HG02623 (cell line): ENCODE measurements around the gene LOXL1.
A peak's percentile ranks its signal among the peaks of the same experiment; 100 is the strongest.

Experiments used
- ATAC-seq: cut with Tn5 transposase; IDR thresholded peaks from one replicate; pipeline ENCODE4 v1.9.1; 2021; ENCODE audit warnings: moderate library complexity; ENCODE audit not compliant: unreplicated experiment

LOXL1 gene

DNA sequence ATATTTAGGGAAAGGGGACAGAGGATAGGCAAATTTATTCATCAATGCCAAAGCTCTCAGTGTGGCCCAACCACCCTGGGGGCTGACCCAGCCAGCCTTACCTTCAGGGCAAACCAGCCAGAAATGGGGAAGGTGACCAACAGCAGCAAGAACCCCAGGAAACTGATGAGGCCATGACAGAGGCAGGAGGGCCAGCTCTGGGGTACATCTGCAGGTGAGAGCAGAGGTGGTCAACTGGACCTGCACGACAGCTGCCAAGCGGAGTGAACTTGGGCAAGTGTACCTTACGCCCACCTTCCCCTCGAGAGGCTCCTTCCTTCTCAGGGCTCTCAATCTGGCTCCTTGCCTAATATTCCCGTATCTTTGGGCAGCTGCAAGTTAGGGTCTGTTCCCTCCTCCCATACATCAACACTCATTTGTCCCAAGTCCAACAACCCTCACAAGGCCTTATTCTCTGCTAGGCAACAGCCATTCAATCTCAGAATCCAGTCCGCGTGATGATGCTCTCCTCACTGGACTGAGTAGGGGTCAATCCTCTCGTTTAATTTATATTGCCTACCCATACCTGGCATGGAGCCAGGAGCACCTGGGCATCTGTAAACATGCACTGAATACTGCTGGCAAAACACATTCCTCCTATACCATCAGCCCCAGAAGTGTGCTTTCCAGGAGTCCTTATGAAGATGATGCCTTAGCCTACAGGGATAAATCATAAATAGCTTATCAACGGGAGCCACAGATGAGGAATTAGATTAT is 64.2 kb downstream of the LOXL1 start:
- ATAC-seq = no peak

DNA sequence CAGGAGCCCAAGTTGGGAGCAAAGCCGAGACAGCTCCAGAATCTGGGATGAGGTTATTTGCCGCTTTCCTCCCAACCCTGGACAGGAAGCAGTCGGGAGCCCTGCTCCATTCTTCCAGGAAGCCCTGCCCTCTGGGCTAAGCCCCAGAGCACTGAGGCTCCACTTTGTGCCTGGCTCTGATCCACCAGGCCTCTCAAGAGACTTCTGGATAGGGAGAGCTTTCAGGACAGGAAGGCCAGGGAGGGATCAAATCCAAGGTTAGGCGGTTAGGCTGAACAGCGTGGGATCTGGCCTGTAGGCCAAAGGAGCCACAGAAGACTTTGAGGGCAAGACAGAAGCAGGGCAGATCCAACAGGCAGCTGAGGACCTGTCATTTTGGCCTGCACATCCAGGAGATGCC is 65.0 kb downstream of the LOXL1 start:
- ATAC-seq = no peak

DNA sequence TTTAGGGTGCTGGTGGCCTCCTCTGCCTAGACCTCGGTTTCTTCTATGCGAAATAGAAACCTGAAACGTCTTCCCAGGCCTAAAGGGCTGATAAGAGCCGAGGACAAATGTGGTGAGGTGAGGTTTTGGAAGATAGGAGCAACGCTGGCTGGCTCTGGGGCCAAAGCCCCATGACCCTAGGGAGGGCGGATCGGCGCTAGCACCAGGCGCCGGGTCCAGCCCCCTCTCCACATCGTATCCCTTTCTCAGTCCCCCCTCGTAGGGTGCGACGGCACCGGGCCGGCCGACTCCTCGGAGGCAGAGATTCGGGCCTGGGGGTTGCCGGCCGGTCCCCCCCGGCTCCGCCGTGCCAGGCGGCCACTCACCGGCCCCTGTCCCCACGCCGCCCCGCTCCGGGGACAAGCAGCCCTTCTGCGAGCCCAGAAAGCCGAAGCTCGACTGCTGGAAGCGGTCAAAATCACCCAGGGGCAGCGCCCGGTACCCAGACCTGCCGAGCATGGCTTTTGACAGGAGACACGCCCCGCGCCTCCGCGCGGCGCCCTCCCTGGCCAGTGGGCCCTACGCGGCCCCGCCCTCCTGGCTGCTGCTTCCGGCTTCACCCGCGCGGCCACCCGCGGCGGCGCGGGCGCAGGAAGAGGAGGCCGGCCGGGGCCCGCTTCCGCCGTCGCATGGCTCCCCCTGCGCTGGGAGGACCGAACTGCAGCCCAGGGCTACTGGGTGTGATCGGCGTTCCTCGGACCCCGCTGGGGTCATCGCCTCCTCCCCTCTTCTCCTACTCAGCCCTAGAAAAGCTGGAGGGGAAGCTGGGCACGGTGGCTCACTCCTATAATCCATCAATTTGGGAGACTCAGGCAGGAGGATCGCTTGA is 65.7 kb downstream of the LOXL1 start, which contains the start of gene STOML1:
Gene STOML1, minus strand, starts transcription at position 570 of the 868 bp plus-strand sequence. Its CDS starts 72 bp downstream, at position 498.
- peak; percentile 51 for ATAC-seq

DNA sequence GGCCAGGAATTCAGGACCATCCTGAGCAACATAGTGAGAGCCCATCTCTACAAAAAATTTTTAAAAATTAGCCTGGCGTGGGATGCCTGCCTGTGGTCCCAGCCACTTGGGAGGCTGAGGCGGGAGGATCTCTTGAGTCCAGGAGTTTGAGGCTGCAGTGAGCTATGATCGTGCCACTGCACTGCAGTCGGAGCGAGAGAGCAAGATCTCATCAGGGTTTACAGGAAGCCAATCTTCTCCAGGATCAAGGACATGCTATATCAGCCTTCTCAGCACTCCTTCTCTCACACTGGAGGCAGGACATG is 66.3 kb downstream of the LOXL1 start:
- ATAC-seq = no peak

DNA sequence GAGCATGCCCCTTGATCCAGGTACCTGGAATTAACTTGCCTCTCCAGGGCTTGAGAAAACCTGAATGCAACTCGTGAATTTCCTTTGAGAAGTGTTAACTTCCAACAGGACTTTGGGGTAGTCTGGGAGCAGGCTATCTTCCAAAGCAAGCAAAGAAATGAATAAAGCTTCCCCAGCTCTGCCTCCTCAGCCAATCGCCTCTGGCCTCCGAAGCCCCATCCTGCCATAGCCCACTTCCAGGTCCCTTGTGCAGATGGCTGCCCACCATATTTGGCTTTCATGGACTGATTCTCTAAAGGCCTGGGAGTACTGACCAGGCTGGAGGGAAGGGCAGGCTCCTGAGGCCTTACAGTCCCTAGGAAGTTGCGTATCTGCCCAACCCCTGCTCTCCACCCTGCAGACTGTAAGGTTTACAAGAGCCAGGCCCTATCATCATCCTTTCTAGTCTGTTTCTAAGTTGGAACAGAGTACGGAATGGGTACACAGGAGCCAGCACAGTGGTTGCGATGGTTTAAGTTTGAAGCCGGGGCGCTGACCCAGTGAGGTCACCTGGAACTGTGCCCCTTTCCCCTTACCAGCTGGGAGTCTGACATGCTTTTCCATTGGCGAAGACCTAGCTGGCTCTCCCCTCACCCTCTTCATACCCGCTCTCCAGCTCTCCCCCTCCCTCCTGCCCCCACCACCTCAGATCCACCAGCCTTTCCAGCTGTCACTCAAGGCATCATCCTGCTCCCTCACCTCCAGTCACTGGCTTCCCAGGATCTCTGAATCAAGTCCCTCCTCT is 67.1 kb downstream of the LOXL1 start:
- no peak for ATAC-seq

DNA sequence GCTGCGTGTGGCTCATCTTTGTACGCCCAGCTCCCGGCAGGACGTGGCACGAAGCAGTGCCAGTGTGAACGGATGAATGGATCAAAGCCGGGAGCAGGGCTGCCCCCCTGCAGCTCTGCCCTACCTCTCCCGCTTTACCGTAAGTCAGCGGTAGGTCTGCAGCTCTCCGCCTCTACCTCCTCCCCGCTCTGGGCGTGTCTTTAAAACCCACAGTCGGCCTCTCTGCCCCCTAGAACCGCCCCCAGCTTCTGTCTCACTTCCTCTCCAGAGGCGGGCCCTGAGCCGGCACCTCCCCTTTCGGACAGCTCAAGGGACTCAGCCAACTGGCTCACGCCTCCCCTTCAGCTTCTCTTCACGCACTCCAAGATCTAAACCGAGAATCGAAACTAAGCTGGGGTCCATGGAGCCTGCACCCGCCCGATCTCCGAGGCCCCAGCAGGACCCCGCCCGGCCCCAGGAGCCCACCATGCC is 68.2 kb downstream of the LOXL1 start, which contains the start of gene PML:
Gene PML, plus strand, starts transcription at position 304 of the 471 bp plus-strand sequence. Its CDS starts 97 bp downstream, at position 401.
- ATAC-seq = peak; percentile 68

DNA sequence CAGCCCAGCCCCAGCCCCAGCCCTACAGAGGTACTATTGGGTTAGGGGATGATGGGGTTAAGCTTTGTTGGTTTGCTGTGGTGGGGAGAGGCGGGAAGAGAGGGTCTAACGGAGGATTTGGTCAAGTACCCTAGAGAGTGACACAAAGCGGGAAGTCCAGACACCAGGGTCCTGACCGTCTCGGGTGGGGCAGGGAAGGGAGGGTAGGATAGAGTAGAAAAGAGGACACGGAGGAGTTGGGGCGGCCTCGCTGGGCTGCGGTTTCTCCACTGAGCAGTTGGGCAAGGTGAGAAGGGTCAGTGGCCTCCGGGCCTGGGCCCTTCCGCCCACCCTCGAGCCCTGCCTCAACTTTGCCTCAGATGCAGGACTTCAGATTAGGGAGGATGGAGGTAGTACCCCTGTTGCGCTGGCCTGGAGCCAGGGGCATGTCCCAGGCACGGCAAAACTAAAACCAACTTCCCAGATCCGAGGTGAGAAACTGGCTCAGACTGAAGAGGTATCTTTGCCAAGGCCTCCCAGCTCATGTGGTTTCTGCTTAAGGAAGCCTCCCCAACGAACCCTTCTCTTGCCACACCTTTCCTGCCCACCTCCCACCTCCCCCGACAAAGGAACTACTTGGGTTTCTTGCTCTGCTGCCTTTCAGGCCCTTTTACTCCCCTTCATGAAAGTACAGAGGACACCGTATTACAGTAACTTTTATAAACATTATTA is 68.8 kb downstream of the LOXL1 start:
- ATAC-seq = no peak

DNA sequence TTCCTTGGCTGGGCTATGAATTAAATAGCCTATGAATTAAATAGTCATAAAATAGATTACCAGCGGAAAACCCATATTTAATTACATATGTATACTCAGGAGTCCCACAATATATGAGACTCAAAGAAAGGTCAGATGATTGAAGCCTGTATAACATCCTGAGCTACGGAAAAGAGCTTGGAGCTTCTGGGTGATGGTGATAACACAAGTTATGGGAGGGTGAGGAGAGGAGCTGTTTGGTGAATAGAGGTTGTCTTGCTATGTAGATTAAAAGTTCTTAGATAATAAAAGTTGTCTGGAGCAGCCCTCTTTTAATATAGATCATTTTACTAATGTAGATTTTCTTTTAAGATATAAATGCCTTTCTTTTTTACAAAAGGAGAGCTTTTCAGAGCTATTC is 70.0 kb downstream of the LOXL1 start:
- ATAC-seq = no peak

DNA sequence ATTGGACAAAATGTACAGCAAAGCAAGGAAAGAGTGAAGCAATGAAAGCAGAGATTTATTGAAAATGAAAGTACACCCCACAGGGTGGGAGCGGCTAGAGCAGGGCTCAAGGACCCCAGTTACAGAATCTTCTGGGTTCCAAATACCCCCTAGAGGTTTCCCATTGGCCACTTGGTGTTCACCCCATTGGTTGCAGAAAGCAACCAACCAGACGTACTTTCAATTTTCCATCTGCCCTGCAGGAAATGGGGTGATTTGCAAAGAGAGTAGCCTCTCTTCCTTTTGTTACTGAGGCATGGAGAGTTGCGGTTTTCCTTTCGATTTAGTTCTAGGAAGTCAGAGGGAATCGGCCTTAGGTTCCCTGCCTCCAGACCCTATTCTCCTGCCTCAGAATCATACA is 70.7 kb downstream of the LOXL1 start:
- ATAC-seq = no peak

DNA sequence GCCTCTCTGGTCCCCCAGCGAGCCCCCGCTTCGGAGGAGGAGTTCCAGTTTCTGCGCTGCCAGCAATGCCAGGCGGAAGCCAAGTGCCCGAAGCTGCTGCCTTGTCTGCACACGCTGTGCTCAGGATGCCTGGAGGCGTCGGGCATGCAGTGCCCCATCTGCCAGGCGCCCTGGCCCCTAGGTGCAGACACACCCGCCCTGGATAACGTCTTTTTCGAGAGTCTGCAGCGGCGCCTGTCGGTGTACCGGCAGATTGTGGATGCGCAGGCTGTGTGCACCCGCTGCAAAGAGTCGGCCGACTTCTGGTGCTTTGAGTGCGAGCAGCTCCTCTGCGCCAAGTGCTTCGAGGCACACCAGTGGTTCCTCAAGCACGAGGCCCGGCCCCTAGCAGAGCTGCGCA is 71.7 kb downstream of the LOXL1 start:
- no peak for ATAC-seq
